ENCODE results near the gene DNAH9.

The DNAH9 gene

GRCh38 chr17:11807606-11808005 lies 209.3 kb downstream of the DNAH9 start:
- Histone ChIP-seq H3K4me3 (ENCODE audit: low read depth in 1 of 2, low read length in 2 of 2) (no peak overlapping the region), H4K20me1 (ENCODE audit: insufficient read depth, low read length) (no peaks in the 10 kb centered on the region), H3K9ac (ENCODE audit: low read depth, low read length) (no peak overlapping the region), H3K9me3 (ENCODE audit: insufficient read depth, low read length, severe bottlenecking) (no peaks in the 10 kb centered on the region), H3K4me1 (ENCODE audit: insufficient read depth, low read length) (no peaks in the 10 kb centered on the region), H3K36me3 (ENCODE audit: insufficient read depth, low read length) (no peaks in the 10 kb centered on the region), H3K79me2 (ENCODE audit: insufficient read depth, low read length) (no peaks in the 10 kb centered on the region), H3K27ac (ENCODE audit: low read length) (no peak overlapping the region), H3K27me3 (ENCODE audit: insufficient read depth, low read length, poor library complexity) (no peaks in the 10 kb centered on the region), H2AFZ (ENCODE audit: low read depth, low read length) (no peak overlapping the region), H3K4me2 (ENCODE audit: insufficient read depth, low read length) (no peak overlapping the region)
- ATAC-seq (ENCODE audit: insufficient read depth, low read depth) (no peak), DNase-seq (no peak)
- no peak for TF ChIP-seq CTCF (IDR thresholded peaks at IDR 0.05; ENCODE audit: borderline replicate concordance, extremely low read depth, low read length, poor library complexity, severe bottlenecking)
- TF ChIP-seq EZH2 (IDR thresholded peaks at IDR 0.05; ENCODE audit: borderline replicate concordance, low read depth, low read length, severe bottlenecking), result no peak

DNA sequence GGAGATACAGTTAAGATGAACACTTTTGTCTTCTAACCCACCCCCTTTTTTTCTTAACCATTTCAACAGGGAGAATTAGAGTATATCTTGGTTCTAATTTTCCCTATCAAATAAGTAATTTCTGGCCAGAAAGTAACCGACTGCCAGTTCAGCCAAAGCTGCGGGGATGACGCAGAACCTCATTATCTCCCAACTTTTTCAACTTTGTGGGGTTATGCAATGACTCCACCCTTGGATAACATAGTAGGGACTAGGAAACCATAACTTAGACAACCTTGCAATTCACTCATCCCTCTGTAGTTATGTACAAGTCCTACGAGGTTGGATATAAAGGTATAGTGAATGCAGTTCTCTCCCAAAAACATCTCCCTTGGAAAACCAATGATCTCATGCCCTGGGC lies 215.0 kb downstream of the DNAH9 start:
- no peaks in the 10 kb centered on the region for H3K36me3 ChIP-seq (ENCODE audit: insufficient read depth, low read length)
- TF ChIP-seq CTCF (IDR thresholded peaks at IDR 0.05; ENCODE audit: borderline replicate concordance, extremely low read depth, low read length, poor library complexity, severe bottlenecking) (no peak), EZH2 (IDR thresholded peaks at IDR 0.05; ENCODE audit: borderline replicate concordance, low read depth, low read length, severe bottlenecking) (no peak)
- H3K4me1 ChIP-seq (ENCODE audit: insufficient read depth, low read length), result no peaks in the 10 kb centered on the region
- ATAC-seq (ENCODE audit: insufficient read depth, low read depth), result no peak
- no peak overlapping the region for H2AFZ ChIP-seq (ENCODE audit: low read depth, low read length)
- DNase-seq, result no peak
- H3K27me3 ChIP-seq (ENCODE audit: insufficient read depth, low read length, poor library complexity), result no peaks in the 10 kb centered on the region
- H3K79me2 ChIP-seq (ENCODE audit: insufficient read depth, low read length), result no peaks in the 10 kb centered on the region
- no peak overlapping the region for H3K4me2 ChIP-seq (ENCODE audit: insufficient read depth, low read length)
- no peak overlapping the region for H3K9ac ChIP-seq (ENCODE audit: low read depth, low read length)
- no peaks in the 10 kb centered on the region for H3K9me3 ChIP-seq (ENCODE audit: insufficient read depth, low read length, severe bottlenecking)
- H3K27ac ChIP-seq (ENCODE audit: low read length), result no peak overlapping the region
- H4K20me1 ChIP-seq (ENCODE audit: insufficient read depth, low read length), result no peaks in the 10 kb centered on the region
- no peak overlapping the region for H3K4me3 ChIP-seq (ENCODE audit: low read depth in 1 of 2, low read length in 2 of 2)

DNA sequence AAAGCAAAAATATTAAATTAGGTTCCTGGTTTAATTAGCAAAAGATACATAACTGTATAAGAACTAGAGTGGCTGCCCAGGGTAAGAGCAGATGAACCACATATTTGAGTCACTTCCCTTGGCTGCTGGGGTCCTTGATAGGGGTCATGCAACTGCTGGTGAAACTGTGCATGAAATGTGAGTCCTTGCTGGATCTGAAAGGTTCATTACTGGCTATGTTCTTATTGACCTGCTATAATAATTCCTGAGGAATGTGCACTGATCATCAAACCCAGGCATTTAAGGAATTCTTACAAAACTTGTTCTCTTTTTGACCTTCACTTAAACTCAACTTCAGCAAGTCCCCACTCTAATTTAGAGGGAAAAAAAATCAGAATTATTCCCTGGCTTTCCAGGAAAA lies 215.6 kb downstream of the DNAH9 start:
- DNase-seq (no peak), ATAC-seq (ENCODE audit: insufficient read depth, low read depth) (no peak)
- Histone ChIP-seq H2AFZ (ENCODE audit: low read depth, low read length) (no peak overlapping the region), H3K36me3 (ENCODE audit: insufficient read depth, low read length) (no peaks in the 10 kb centered on the region), H3K4me1 (ENCODE audit: insufficient read depth, low read length) (no peaks in the 10 kb centered on the region), H3K9ac (ENCODE audit: low read depth, low read length) (no peak overlapping the region), H3K9me3 (ENCODE audit: insufficient read depth, low read length, severe bottlenecking) (no peaks in the 10 kb centered on the region), H3K27ac (ENCODE audit: low read length) (no peak overlapping the region), H3K4me3 (ENCODE audit: low read depth in 1 of 2, low read length in 2 of 2) (no peak overlapping the region), H3K4me2 (ENCODE audit: insufficient read depth, low read length) (no peak overlapping the region), H4K20me1 (ENCODE audit: insufficient read depth, low read length) (no peaks in the 10 kb centered on the region), H3K27me3 (ENCODE audit: insufficient read depth, low read length, poor library complexity) (no peaks in the 10 kb centered on the region), H3K79me2 (ENCODE audit: insufficient read depth, low read length) (no peaks in the 10 kb centered on the region)
- no peak for TF ChIP-seq CTCF (IDR thresholded peaks at IDR 0.05; ENCODE audit: borderline replicate concordance, extremely low read depth, low read length, poor library complexity, severe bottlenecking)
- no peak for TF ChIP-seq EZH2 (IDR thresholded peaks at IDR 0.05; ENCODE audit: borderline replicate concordance, low read depth, low read length, severe bottlenecking)

Data from DND-41 (cell line).